Measurements from ENCODE around the gene MED22. TPM values are rescaled to one million over a fixed set of nuclear protein-coding genes. Genes with fewer than 3 reads are reported as not detected.

MED22 gene
- polyA plus RNA-seq, 1 donor = 20.2 TPM

- H3K9me3 ChIP-seq (ENCODE audit: control insufficient read depth, low read depth, low read length) = peaks cover 15% of the 10 kb centered on the region
- H3K4me3 ChIP-seq (ENCODE audit: low read length) = no peak overlapping the region
- H3K27ac ChIP-seq (ENCODE audit: low read length) = no peak overlapping the region
- DNase-seq = no peak
- no peaks in the 10 kb centered on the region for H3K27me3 ChIP-seq (ENCODE audit: control insufficient read depth, insufficient read depth, low read length)
- no peaks in the 10 kb centered on the region for H3K4me1 ChIP-seq (ENCODE audit: control insufficient read depth, insufficient read depth, low read length)
- no peaks in the 10 kb centered on the region for H3K36me3 ChIP-seq (ENCODE audit: control insufficient read depth, insufficient read depth, low read length)
- WGBS (ENCODE audit: insufficient coverage, low lambda C conversion rate) = no CpG with 5 or more reads among the region's 2 CpGs
Observed at GRCh38 chr9:133290751-133291302, 57.1 kb downstream of the MED22 start.

Other genes with a start within 250 kb of the MED22 start
- gene RALGDS, start 226.9 kb downstream of the MED22 start, polyA plus RNA-seq = 43.8 TPM
- 8.7 TPM for gene GBGT1, start 184.2 kb downstream of the MED22 start, polyA plus RNA-seq
- gene OBP2B, start 138.9 kb downstream of the MED22 start, polyA plus RNA-seq = not detected
- gene ABO, start 72.9 kb downstream of the MED22 start, polyA plus RNA-seq = 19.6 TPM
- 41.8 TPM for gene SURF6, start 11.9 kb downstream of the MED22 start, polyA plus RNA-seq
- 2,688 TPM for gene RPL7A, start 87 bp upstream of the MED22 start, polyA plus RNA-seq
- 32.5 TPM for gene SURF1, start 8.4 kb upstream of the MED22 start, polyA plus RNA-seq
- gene SURF2, start 8.4 kb upstream of the MED22 start, polyA plus RNA-seq = 16.3 TPM
- 232 TPM for gene SURF4, start 27.9 kb upstream of the MED22 start, polyA plus RNA-seq
- gene STKLD1, start 28.2 kb upstream of the MED22 start, polyA plus RNA-seq = 2.4 TPM
- gene REXO4, start 69.9 kb upstream of the MED22 start, polyA plus RNA-seq = 23.6 TPM
- 10.4 TPM for gene ADAMTS13, start 74.2 kb upstream of the MED22 start, polyA plus RNA-seq
- 27.3 TPM for gene CACFD1, start 111.8 kb upstream of the MED22 start, polyA plus RNA-seq
- 1.7 TPM for gene SLC2A6, start 131.0 kb upstream of the MED22 start, polyA plus RNA-seq
- 0.13 TPM for gene MYMK, start 176.8 kb upstream of the MED22 start, polyA plus RNA-seq
- gene ADAMTSL2, start 186.6 kb upstream of the MED22 start, polyA plus RNA-seq = 0.69 TPM

Data from large intestine (tissue), 3 donors.